Measurements from ENCODE around the gene ACSM6. TPM values are rescaled to one million over a fixed set of nuclear protein-coding genes. Genes with fewer than 3 reads are reported as not detected.
"Not testable (repeated sequence)": the region's sequence is repeated elsewhere in the genome, so short reads cannot be mapped to it uniquely, and the experiment has no call there.

The ACSM6 gene
- total RNA-seq, 4 donors from 2014 or later: 1.1 to 5.5 (median 3.0) TPM

DNA sequence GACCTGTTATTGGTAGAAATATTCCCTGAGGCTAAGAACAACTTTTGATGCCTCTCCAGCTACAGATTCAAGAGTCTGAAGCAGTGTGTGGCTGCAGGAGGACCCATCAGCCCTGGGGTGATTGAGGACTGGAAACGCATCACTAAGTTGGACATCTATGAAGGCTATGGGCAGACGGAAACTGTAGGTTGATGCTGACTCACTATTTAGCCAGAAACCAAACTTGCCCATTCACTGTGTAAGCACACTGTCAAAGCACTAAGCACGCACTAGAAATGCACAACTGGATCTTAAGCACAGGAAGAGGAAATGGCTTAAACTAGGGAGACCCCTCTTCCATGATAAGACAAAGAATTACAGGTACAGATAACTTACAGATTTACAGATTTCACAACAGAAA lies 20.8 kb downstream of the ACSM6 start:
- Histone ChIP-seq H3K4me1 (no peaks in the 10 kb centered on the region), H3K27ac (no peak overlapping the region), H3K27me3 (no peaks in the 10 kb centered on the region), H3K4me3 (no peak overlapping the region), H3K9me3 (no peaks in the 10 kb centered on the region), H3K36me3 (no peaks in the 10 kb centered on the region)
- no peak for DNase-seq (ENCODE audit: low spot score in 2 of 2)
- no peak for TF ChIP-seq EP300 (IDR thresholded peaks at IDR 0.05)
- no peak for TF ChIP-seq POLR2AphosphoS5 (IDR thresholded peaks at IDR 0.05)
- TF ChIP-seq, protein P1, sequence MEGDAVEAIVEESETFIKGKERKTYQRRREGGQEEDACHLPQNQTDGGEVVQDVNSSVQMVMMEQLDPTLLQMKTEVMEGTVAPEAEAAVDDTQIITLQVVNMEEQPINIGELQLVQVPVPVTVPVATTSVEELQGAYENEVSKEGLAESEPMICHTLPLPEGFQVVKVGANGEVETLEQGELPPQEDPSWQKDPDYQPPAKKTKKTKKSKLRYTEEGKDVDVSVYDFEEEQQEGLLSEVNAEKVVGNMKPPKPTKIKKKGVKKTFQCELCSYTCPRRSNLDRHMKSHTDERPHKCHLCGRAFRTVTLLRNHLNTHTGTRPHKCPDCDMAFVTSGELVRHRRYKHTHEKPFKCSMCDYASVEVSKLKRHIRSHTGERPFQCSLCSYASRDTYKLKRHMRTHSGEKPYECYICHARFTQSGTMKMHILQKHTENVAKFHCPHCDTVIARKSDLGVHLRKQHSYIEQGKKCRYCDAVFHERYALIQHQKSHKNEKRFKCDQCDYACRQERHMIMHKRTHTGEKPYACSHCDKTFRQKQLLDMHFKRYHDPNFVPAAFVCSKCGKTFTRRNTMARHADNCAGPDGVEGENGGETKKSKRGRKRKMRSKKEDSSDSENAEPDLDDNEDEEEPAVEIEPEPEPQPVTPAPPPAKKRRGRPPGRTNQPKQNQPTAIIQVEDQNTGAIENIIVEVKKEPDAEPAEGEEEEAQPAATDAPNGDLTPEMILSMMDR (IDR thresholded peaks at IDR 0.05): no peak
- no peak for TF ChIP-seq POLR2A (IDR thresholded peaks at IDR 0.05)
- 83% methylated on average over 3 of the region's 3 CpGs for WGBS

DNA sequence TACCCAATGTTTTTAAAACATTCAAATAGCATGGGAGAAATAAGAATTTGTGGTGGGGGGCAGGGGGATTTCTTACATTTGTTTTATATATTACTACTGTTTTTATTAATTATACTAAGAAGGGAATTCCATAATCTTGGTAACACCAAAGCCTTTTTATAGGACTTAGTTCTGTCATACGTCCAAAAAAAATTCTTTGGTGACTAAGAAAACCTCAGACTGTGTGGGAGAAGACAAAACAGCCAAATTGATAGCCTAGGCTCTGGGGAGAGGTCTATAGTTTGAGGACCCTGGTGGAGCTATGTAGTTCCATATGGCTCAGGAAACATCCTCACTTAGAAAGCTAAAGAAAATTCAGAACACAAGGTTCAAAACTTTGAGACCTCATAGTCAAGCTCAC lies 23.4 kb downstream of the ACSM6 start:
- TF ChIP-seq, protein P1 (IDR thresholded peaks at IDR 0.05): no peak
- no peak for TF ChIP-seq POLR2AphosphoS5 (IDR thresholded peaks at IDR 0.05)
- no peak for TF ChIP-seq EP300 (IDR thresholded peaks at IDR 0.05)
- TF ChIP-seq POLR2A (IDR thresholded peaks at IDR 0.05): no peak
- no peaks in the 10 kb centered on the region for H3K9me3 ChIP-seq
- 51% methylated on average over 1 of the region's 1 CpG for WGBS
- H3K36me3 ChIP-seq: no peaks in the 10 kb centered on the region
- no peak overlapping the region for H3K27ac ChIP-seq
- no peak for DNase-seq (ENCODE audit: low spot score in 2 of 2)
- no peaks in the 10 kb centered on the region for H3K4me1 ChIP-seq
- H3K27me3 ChIP-seq: no peaks in the 10 kb centered on the region
- no peak overlapping the region for H3K4me3 ChIP-seq

DNA sequence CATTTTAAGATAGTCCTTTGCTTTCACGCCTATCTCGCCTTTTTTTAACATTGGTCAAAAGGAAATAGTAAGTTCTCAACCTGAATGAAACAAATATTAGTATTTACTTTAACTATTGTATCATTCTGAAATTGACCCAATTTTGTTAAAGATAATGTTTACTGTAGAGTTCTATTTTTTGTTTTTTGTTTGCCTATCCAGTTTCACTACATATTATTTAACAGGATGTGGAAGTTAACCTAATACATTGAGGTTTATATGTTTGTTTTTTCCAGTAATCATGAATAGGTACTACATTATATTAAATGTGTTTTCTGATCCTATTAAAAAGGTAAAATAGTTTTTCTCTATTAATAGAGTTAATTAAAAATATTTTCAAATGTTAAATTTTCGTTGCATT lies 26.5 kb downstream of the ACSM6 start:
- H3K27me3 ChIP-seq: no peaks in the 10 kb centered on the region
- H3K9me3 ChIP-seq: no peaks in the 10 kb centered on the region
- no peaks in the 10 kb centered on the region for H3K36me3 ChIP-seq
- TF ChIP-seq, protein P1 (IDR thresholded peaks at IDR 0.05): no peak
- no peak for TF ChIP-seq POLR2AphosphoS5 (IDR thresholded peaks at IDR 0.05)
- TF ChIP-seq EP300 (IDR thresholded peaks at IDR 0.05): no peak
- no peak for TF ChIP-seq POLR2A (IDR thresholded peaks at IDR 0.05)
- WGBS: 88% methylated on average over 3 of the region's 3 CpGs
- H3K27ac ChIP-seq: no peak overlapping the region
- DNase-seq (ENCODE audit: low spot score in 2 of 2): no peak
- no peak overlapping the region for H3K4me3 ChIP-seq
- H3K4me1 ChIP-seq: no peaks in the 10 kb centered on the region

DNA sequence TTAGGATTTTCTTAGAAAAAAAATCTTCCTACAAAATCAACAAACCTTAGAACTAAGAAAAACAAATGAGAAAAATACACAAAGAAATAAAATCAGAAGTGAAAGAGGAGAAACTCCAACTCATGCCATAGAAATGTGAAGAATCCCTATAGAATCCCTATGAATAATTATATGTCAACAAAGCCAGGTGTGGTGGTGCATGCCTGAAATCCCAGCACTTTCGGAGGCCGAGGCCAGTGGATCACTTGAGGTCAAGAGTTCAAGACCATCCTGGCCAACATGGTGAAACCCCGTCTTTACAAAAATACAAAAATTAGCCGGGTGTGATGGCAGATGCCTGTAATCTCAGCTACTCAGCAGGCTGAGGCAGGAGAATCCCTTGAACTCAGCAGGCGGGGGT lies 27.1 kb downstream of the ACSM6 start:
- H3K27me3 ChIP-seq: no peaks in the 10 kb centered on the region
- TF ChIP-seq POLR2A (IDR thresholded peaks at IDR 0.05) (no peak), POLR2AphosphoS5 (IDR thresholded peaks at IDR 0.05) (no peak), EP300 (IDR thresholded peaks at IDR 0.05) (no peak)
- TF ChIP-seq, protein P1 (IDR thresholded peaks at IDR 0.05): no peak
- no peaks in the 10 kb centered on the region for H3K9me3 ChIP-seq
- 76% methylated on average over 5 of the region's 5 CpGs for WGBS
- H3K4me3 ChIP-seq: no peak overlapping the region
- H3K36me3 ChIP-seq: no peaks in the 10 kb centered on the region
- H3K4me1 ChIP-seq: no peaks in the 10 kb centered on the region
- no peak for DNase-seq (ENCODE audit: low spot score in 2 of 2)
- no peak overlapping the region for H3K27ac ChIP-seq

DNA sequence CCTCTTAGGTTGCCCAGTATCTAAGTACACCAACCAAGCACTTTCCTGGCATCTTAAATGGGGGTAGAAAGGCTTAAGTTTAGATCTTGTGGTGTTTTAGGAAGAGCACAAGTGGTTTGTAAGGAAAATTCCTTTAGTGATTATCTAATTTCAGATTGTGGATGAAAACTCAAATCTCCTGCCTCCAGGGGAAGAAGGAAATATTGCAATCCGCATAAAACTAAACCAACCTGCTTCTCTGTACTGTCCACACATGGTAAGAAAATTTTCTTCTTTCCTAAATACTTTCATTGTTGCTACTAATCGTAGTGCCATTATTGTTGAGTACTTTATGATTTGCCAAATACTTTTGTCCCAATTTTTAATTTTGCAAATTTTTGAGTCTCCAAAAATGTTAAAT lies 31.1 kb downstream of the ACSM6 start:
- Histone ChIP-seq H3K27ac (no peak overlapping the region), H3K36me3 (no peaks in the 10 kb centered on the region), H3K4me1 (no peaks in the 10 kb centered on the region), H3K4me3 (no peak overlapping the region), H3K9me3 (no peaks in the 10 kb centered on the region), H3K27me3 (no peaks in the 10 kb centered on the region)
- no peak for DNase-seq (ENCODE audit: low spot score in 2 of 2)
- TF ChIP-seq EP300 (IDR thresholded peaks at IDR 0.05) (no peak), POLR2A (IDR thresholded peaks at IDR 0.05) (no peak), POLR2AphosphoS5 (IDR thresholded peaks at IDR 0.05) (no peak)
- TF ChIP-seq, protein P1 (IDR thresholded peaks at IDR 0.05): no peak
- WGBS: 35% methylated on average over 2 of the region's 2 CpGs

DNA sequence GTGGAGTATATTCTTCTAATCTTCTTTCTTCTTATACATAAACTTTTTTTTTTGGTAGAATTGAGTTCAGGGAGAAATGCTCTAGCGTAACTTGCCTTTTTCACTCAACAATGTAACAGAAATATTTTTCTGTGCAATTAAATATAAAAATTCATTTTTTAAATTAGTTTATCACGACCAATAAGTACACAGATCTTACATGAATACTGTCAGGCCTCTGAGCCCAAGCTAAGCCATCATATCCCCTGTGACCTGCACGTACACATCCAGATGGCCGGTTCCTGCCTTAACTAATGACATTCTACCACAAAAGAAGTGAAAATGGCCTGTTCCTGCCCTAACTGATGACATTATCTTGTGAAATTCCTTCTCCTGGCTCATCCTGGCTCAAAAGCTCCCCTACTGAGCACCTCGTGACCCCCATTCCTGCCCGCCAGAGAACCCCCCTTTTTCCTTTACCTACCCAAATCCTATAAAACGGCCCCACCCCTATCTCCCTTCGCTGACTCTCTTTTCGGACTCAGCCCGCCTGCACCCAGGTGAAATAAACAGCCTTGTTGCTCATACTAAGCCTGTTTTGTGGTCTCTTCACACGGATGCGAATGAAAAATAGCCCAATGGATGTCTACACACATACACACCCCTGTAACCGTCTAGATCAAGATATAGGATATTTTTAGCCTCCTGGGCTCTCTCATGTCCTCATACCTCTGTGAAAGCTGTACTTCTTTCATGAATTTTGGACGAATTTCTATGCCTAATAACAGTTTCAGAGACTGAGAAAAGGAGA lies 35.1 kb downstream of the ACSM6 start:
- WGBS: 86% methylated on average over 14 of the region's 14 CpGs
- H3K27ac ChIP-seq: not testable (repeated sequence)

More for the DNA sequence above, 35.1 kb downstream of the ACSM6 start:
- DNase-seq (ENCODE audit: low spot score in 2 of 2); H3K4me3 ChIP-seq; H3K4me1 ChIP-seq; H3K27me3 ChIP-seq; H3K36me3 ChIP-seq; H3K9me3 ChIP-seq: not testable (repeated sequence)
